Small intestine (tissue), 7 donors: ENCODE measurements around the gene STARD4. TPM values are rescaled to one million over a fixed set of nuclear protein-coding genes. Genes with fewer than 3 reads are reported as not detected.

ENCODE experiments used
- DNase-seq, 2 donors: peaks; one replicate each; pipeline versions ENCODE4 v3.0.0 to v3.0.0-alpha.2; 2013
- FAIRE-seq: peaks from 2 replicates; lab custom pipeline; 2012; peaks lifted over from hg19 to GRCh38; lab: Jason Lieb, UNC
- H3K27ac ChIP-seq, 3 donors: one replicate each; pipeline ENCODE4 v1.5.1; 2013; ENCODE audit warnings: low read length in 2 of 3, mild to moderate bottlenecking in 2 of 3, control low read depth in 1 of 3, inconsistent platforms in 1 of 3, low read depth in 1 of 3, moderate library complexity in 1 of 3
- H3K27me3 ChIP-seq, 3 donors: one replicate each; pipeline ENCODE4 v1.6.1; 2013; ENCODE audit warnings: low read length in 3 of 3, inconsistent platforms in 1 of 3; ENCODE audit not compliant: control insufficient read depth in 3 of 3, insufficient read depth in 3 of 3
- H3K36me3 ChIP-seq, 3 donors: one replicate each; pipeline ENCODE4 v1.6.1; 2013; ENCODE audit warnings: low read length in 3 of 3, inconsistent platforms in 1 of 3, low read depth in 1 of 3, mild to moderate bottlenecking in 1 of 3, moderate library complexity in 1 of 3; ENCODE audit not compliant: control insufficient read depth in 3 of 3, insufficient read depth in 2 of 3
- H3K4me1 ChIP-seq, 3 donors: one replicate each; pipeline ENCODE4 v1.6.1; 2013; ENCODE audit warnings: low read length in 2 of 3, inconsistent platforms in 1 of 3, low read depth in 1 of 3, mild to moderate bottlenecking in 1 of 3, moderate library complexity in 1 of 3; ENCODE audit not compliant: control insufficient read depth in 3 of 3, insufficient read depth in 2 of 3
- H3K4me3 ChIP-seq, 3 donors: one replicate each; pipeline ENCODE4 v1.5.1; 2013; ENCODE audit warnings: low read length in 3 of 3, control low read depth in 1 of 3, inconsistent platforms in 1 of 3, low read depth in 1 of 3, mild to moderate bottlenecking in 1 of 3, moderate library complexity in 1 of 3
- H3K9me3 ChIP-seq, 2 donors: one replicate each; pipeline ENCODE4 v1.6.1; 2013; ENCODE audit warnings: low read depth in 1 of 2, low read length in 1 of 2; ENCODE audit not compliant: control insufficient read depth in 2 of 2, insufficient read depth in 1 of 2
- WGBS, 3 donors: extraction: QIAGEN DNeasy Blood & Tissue Kit; methylation state at CpG; one replicate each; pipeline ENCODE4 v1.1.7; 2013; 5-methylcytosine and 5-hydroxymethylcytosine counted together
- polyA plus RNA-seq, 4 donors: library from polyadenylated mRNA; stranded (reverse) in 3 of 4; unstranded in 1 of 4; fragments of 200-250 nt in 3 of 4; fragments of 120-200 nt in 1 of 4; gene quantifications; one replicate each; pipeline versions ENCODE4 v1.2.1 to v1.2.3, GENCODE V29; 2013
- donor health status: healthy with polysubstance abuse.
- donor health status: control.
- donor health status: control.
- donor health status: Bipolar disorder and iron deficiency.
- donor health status: healthy.

The STARD4 gene
- polyA plus RNA-seq, 4 donors, result 14.6 to 29.3 (median 24.6) TPM

DNA sequence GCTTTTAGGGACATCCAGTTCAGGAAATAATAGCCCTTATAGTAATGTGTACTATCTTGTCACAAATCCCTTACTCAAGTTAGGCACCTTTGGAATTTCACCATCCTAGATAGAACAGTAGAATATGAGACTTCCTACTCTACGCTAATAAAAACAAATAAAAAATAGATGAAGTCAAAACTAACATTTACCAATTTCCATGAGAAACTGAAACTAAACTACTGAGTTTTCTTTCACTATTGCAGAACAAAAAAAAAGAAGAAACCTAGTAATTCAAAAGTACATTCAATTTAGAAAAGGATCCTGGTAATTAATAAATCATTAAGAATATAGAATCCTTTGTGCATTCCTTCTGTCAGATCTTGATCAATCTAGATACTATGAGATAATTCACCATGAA lies 14.0 kb downstream of the STARD4 start:
- no peak for FAIRE-seq
- 48 to 90% (median 63%) methylated on average over 1 of the region's 1 CpG for WGBS, 3 donors
- no peaks in the 10 kb centered on the region for H3K4me1 ChIP-seq
- no peaks in the 10 kb centered on the region for H3K9me3 ChIP-seq
- no peaks in the 10 kb centered on the region for H3K27me3 ChIP-seq
- no peak overlapping the region for H3K4me3 ChIP-seq
- no peak for DNase-seq
- H3K27ac ChIP-seq, result no peak overlapping the region
- peaks cover 0 to 5% (median 4%) of the 10 kb centered on the region in 3 donors for H3K36me3 ChIP-seq

DNA sequence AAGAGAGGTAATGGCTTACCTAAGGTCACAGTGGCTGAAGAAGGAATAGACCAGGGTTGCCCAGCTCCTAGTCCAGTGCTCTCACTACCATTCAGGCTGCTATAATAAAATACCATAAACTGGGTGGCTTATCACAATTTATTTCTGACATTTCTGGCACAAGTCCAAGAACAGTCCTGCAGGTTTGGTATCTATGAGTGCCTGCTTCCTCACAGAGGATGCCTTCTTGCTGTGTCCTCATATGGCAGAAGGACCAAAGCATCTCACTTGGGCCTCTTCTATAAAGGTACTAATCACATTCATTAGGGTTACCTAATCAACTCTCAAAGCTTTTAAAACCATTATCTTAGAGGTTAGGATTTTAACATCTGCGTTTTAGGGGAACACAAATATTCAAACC lies 17.2 kb downstream of the STARD4 start:
- WGBS, 3 donors, result 86 to 92% (median 89%) methylated on average over 1 of the region's 1 CpG

DNA sequence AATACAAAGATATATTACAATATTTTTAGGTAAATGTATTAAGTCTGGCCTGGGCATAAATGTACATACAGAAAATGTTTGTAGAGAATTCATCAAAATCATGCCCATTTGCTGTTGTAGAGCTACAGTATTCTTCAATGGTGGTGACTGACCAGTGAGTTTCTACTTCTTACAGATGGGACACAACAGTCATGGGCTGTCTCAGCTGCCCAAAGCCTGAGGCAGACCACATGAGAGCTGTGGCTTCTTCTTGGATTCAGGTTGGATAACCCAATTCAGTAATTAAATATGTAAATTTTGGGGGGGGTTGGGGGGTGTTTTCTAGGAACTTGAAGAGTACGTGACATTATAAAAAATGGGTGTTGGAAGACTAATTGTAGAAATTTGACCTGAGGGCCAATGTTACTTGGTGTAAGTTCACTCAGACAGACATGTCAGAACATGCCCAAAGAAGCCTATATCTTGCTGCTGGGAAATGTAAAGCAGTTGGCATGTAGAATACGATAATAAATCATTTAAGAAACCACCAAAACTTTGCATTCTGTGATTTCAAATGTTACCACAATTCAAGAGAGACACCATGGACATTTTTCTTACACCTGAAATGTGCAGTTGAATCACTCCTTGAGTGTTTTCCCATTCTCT lies 17.9 kb downstream of the STARD4 start:
- Histone ChIP-seq H3K4me1 (no peaks in the 10 kb centered on the region), H3K4me3 (no peak overlapping the region), H3K27me3 (no peaks in the 10 kb centered on the region), H3K9me3 (no peaks in the 10 kb centered on the region), H3K27ac (no peak overlapping the region), H3K36me3 (peaks cover 0 to 3% (median 3%) of the 10 kb centered on the region in 3 donors)
- DNase-seq (no peak), FAIRE-seq (no peak)
- 89 to 93% (median 91%) methylated on average over 2 of the region's 2 CpGs for WGBS, 3 donors

More for the DNA sequence above, 17.2 kb downstream of the STARD4 start:
- H3K36me3 ChIP-seq, result peaks cover 0 to 4% (median 3%) of the 10 kb centered on the region in 3 donors
- no peaks in the 10 kb centered on the region for H3K27me3 ChIP-seq
- FAIRE-seq (no peak), DNase-seq (peak in 1 of 2 donors; percentile 66)
- no peaks in the 10 kb centered on the region for H3K4me1 ChIP-seq
- H3K9me3 ChIP-seq, result no peaks in the 10 kb centered on the region
- no peak overlapping the region for H3K27ac ChIP-seq
- H3K4me3 ChIP-seq, result no peak overlapping the region

DNA sequence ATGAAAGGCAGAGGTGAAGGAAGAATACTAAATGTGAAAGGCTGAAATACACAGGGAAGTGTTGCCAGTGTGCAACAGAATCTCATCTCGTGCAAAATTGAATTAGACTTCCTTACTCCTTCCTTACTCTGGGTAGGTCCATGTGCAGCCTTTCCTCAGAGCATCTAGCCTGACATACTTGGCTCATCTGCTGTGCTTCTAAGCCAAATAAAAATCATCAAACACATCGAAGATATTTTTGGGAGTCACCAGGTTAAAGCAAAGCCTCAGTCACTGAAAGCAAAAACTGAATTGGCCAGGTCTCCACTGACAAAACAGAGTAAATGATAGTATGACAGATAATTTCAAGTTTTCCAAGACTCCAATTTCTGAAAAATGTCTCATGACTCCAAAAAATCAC lies 19.3 kb downstream of the STARD4 start:
- Histone ChIP-seq H3K36me3 (peaks cover 0 to 2% (median 0%) of the 10 kb centered on the region in 3 donors), H3K27ac (no peak overlapping the region), H3K27me3 (no peaks in the 10 kb centered on the region), H3K4me3 (no peak overlapping the region), H3K9me3 (no peaks in the 10 kb centered on the region), H3K4me1 (no peaks in the 10 kb centered on the region)
- no peak for FAIRE-seq
- no peak for DNase-seq
- 78 to 89% (median 79%) methylated on average over 2 of the region's 2 CpGs for WGBS, 3 donors

DNA sequence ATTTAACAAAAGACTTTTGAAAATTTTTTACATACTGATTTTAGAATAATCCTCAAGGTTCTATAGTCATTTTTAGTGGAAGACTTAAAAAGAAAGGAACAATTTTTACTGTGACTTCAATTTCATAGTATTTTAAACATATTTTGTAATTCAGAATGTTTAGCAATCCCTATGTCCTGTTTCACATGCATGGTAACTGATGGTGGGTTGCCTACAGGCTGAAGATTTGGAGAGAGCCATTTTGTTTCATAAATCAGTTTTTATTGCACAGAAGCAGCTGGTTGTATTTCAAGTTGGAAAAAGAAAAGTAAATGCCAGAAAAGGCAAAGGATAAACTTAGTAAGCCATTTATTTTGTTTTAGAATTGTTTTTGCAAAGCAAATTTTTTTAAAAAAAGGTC lies 24.0 kb downstream of the STARD4 start:
- Histone ChIP-seq H3K4me3 (no peak overlapping the region), H3K4me1 (no peaks in the 10 kb centered on the region)
- FAIRE-seq, result no peak

DNA sequence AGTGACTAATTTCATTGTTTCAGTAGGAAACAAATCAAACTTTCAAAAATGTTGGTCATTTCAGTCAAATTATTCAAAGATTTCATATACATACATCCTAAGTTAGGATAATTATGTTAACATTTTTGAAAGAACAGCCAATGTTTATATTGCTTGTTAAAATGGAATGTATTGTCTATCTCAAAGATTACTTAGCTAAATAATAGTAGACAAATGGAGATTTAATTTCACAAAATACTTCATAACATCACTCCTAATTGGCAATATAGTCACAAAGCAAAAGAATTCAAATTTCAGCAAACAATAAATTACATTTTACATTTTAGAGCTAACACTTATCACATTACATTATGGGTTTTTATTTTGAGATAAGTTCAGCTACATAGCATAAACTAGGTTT lies 25.4 kb downstream of the STARD4 start:
- FAIRE-seq (no peak), DNase-seq (no peak)
- H3K4me3 ChIP-seq, result no peak overlapping the region
- H3K9me3 ChIP-seq, result no peaks in the 10 kb centered on the region
- no peak overlapping the region for H3K27ac ChIP-seq
- H3K27me3 ChIP-seq, result no peaks in the 10 kb centered on the region
- H3K4me1 ChIP-seq, result no peaks in the 10 kb centered on the region
- H3K36me3 ChIP-seq, result peaks cover 0 to 3% (median 0%) of the 10 kb centered on the region in 3 donors

More for the DNA sequence above, 24.0 kb downstream of the STARD4 start:
- H3K27me3 ChIP-seq, result no peaks in the 10 kb centered on the region
- H3K36me3 ChIP-seq, result peaks cover 0 to 3% (median 0%) of the 10 kb centered on the region in 3 donors
- no peak overlapping the region for H3K27ac ChIP-seq
- DNase-seq, result no peak
- no peaks in the 10 kb centered on the region for H3K9me3 ChIP-seq

DNA sequence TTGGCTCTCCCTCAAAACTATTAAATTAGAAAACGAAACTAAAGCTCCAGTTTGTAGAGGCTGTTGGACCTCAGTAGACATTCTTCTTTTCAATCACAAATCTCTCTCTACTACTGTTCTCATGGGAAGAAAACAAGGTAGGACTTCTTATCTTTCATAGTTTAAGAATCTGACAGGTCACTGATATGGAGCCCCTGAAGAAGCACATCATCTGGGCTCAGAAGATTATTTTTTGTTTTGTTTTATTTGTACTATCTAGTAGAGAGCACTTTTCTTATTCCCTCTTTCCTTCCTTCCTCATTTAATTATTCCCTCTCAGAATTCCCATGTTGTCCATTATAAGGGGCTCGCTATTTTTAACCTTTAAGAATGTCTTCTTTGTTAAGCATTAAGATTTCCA lies 26.3 kb downstream of the STARD4 start:
- FAIRE-seq, result no peak
- no peak overlapping the region for H3K27ac ChIP-seq

DNA sequence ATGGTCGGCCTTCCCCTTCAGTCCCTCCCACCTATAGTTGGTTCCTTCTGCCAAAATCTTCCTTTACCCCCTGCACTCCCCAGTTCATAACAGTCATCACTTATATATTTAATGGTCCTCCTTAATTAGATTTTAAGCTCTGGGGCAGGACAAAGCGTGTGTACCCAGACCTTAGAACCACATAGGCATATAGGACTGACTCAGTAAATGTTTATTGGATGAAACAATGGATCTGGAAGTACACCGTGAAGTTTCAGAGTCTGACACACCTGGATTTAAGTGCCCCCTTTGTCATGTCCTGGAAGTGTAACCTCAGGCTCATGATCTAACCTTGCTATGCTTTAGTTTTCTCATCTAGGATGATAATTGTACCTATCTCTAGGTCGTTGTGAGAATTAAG lies 32.0 kb downstream of the STARD4 start:
- Histone ChIP-seq H3K4me1 (no peaks in the 10 kb centered on the region), H3K9me3 (no peaks in the 10 kb centered on the region), H3K4me3 (no peak overlapping the region), H3K27ac (no peak overlapping the region), H3K27me3 (no peaks in the 10 kb centered on the region), H3K36me3 (peaks cover 0 to 3% (median 0%) of the 10 kb centered on the region in 3 donors)
- WGBS, 3 donors, result 54 to 60% (median 57%) methylated on average over 4 of the region's 4 CpGs
- DNase-seq, result no peak
- FAIRE-seq, result no peak

More for the DNA sequence above, 26.3 kb downstream of the STARD4 start:
- Histone ChIP-seq H3K4me1 (no peaks in the 10 kb centered on the region), H3K9me3 (no peaks in the 10 kb centered on the region), H3K27me3 (no peaks in the 10 kb centered on the region), H3K36me3 (peaks cover 0 to 3% (median 0%) of the 10 kb centered on the region in 3 donors), H3K4me3 (no peak overlapping the region)
- no peak for DNase-seq
- WGBS, 3 donors, result 38 to 69% (median 58%) methylated on average over 2 of the region's 2 CpGs

DNA sequence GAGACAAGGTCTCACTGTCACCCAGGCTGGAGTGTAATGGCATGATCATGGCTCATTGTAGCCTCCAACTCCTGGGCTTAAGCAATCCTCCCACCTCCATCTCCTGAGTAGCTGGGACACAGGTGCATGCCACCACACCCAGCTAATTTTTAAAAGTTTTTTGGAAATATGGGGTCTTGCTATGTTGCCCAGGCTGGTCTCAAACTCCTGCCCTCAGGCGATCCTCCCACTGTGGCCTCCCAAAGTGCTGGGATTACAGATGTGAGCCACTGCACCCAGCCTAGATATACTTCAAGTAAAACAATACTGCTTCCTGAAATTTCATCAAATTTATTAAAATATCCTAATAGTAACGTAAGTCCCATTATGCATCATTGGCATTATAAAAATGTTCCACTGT lies 33.4 kb downstream of the STARD4 start:
- Histone ChIP-seq H3K36me3 (peaks cover 0 to 1% (median 0%) of the 10 kb centered on the region in 3 donors), H3K27ac (no peak overlapping the region), H3K27me3 (no peaks in the 10 kb centered on the region), H3K4me3 (no peak overlapping the region), H3K4me1 (no peaks in the 10 kb centered on the region), H3K9me3 (no peaks in the 10 kb centered on the region)
- WGBS, 3 donors, result 95 to 96% (median 96%) methylated on average over 2 of the region's 2 CpGs
- FAIRE-seq (no peak), DNase-seq (no peak)
